Gastroesophageal sphincter (tissue), 3 donors: ENCODE results near the gene IFNL1.

Experiments
- CTCF ChIP-seq, 4 experiments: fragments of 200-600 bp in 2 of 4; fragments of 450-650 bp in 2 of 4; sonication (generic) in 1 of 4; IDR thresholded peaks; one replicate each; pipeline ENCODE4 v1.5.1; 2017 to 2019; ENCODE audit warnings: antibody characterized with exemption in 4 of 4, mild to moderate bottlenecking in 2 of 4, moderate library complexity in 2 of 4
- EP300 ChIP-seq: sonication (generic); formaldehyde crosslinking; IDR thresholded peaks from one replicate; pipeline ENCODE4 v1.6.1; 2017; ENCODE audit warnings: antibody characterized with exemption, mild to moderate bottlenecking

- TF ChIP-seq CTCF (IDR thresholded peaks at IDR 0.05) (no peak), EP300 (no peak)
These were observed 21.3 kb downstream of the IFNL1 start for GRCh38 chr19:39317476-39317875.
